GM12878 (cell line): ENCODE data around the gene PAPSS2. TPM values are rescaled to one million over a fixed set of nuclear protein-coding genes. Genes with fewer than 3 reads are reported as not detected.
A peak's percentile ranks its signal among the peaks of the same experiment; 100 is the strongest.
"Not testable (repeated sequence)": the region's sequence is repeated elsewhere in the genome, so short reads cannot be mapped to it uniquely, and the experiment has no call there.

Experiments used
- ATAC-seq: fragments of 200-7000 bp; cut with Tn5 transposase; 3 replicates; pipeline ENCODE4 v1.9.1; 2020; ENCODE audit warnings: mild to moderate bottlenecking, moderate library complexity
- BruUV-seq: library from RNA; stranded (reverse); fragments of 400-500 nt; replicated peaks from 2 replicates; lab custom pipeline; 2021; lab: Mats Ljungman, UMichigan
- CTCF ChIA-PET: fragments of 300-600 bp; sonication (Branson Sonifier 250); formaldehyde crosslinking; extraction: SDS; loops from one replicate; lab custom pipeline; 2021; ENCODE audit warnings: inconsistent platforms; lab: Yijun Ruan, JAX
- POLR2A ChIA-PET: fragments of 350-600 bp; formaldehyde crosslinking; extraction: SDS; loops from one replicate; lab custom pipeline; 2021; ENCODE audit warnings: inconsistent platforms; lab: Charles Lee
- RAD21 ChIA-PET: fragments of 300-600 bp; sonication (Branson Sonifier 250); formaldehyde crosslinking; loops from one replicate; lab custom pipeline; 2023; ENCODE audit warnings: antibody characterized with exemption; ENCODE audit not compliant: unreplicated experiment; lab: Charles Lee
- SMC1A ChIA-PET: fragments of 300-600 bp; sonication (Branson Sonifier 250); formaldehyde crosslinking; loops from one replicate; lab custom pipeline; 2023; ENCODE audit not compliant: unreplicated experiment, uncharacterized antibody; lab: Charles Lee
- DNase-seq: peaks from one replicate; pipeline ENCODE4 v3.0.0-alpha.2; 2011; ENCODE audit warnings: low read depth, low spot score
- FAIRE-seq: peaks from 3 replicates; lab custom pipeline; 2011; peaks lifted over from hg19 to GRCh38; lab: Jason Lieb, UNC
- H2AFZ ChIP-seq: 2 replicates; pipeline ENCODE4 v1.6.0; 2011; ENCODE audit warnings: low read depth, low read length, control low read depth; ENCODE audit not compliant: control insufficient read depth
- H3K27ac ChIP-seq: 2 replicates; pipeline ENCODE4 v1.5.1; 2011; ENCODE audit warnings: control low read depth; ENCODE audit not compliant: control insufficient read depth, insufficient read depth
- H3K27me3 ChIP-seq, 2 experiments: replicated peaks in 1 of 2; 2 replicates each; pipeline versions ENCODE4 v1.6.0 to v1.6.1; 2011; ENCODE audit warnings: low read length in 1 of 2; ENCODE audit not compliant: control insufficient read depth in 2 of 2, insufficient read depth in 2 of 2
- H3K36me3 ChIP-seq, 2 experiments: 2 replicates each; pipeline ENCODE4 v1.5.1; 2011; ENCODE audit warnings: low read length in 1 of 2; ENCODE audit not compliant: control insufficient read depth in 2 of 2, insufficient read depth in 2 of 2
- H3K4me1 ChIP-seq: 2 replicates; pipeline ENCODE4 v1.6.1; 2011; ENCODE audit warnings: mild to moderate bottlenecking, low read length, moderate library complexity, mixed read lengths; ENCODE audit not compliant: control insufficient read depth, insufficient read depth
- H3K4me2 ChIP-seq: 2 replicates; pipeline ENCODE4 v1.6.0; 2011; ENCODE audit warnings: control low read depth; ENCODE audit not compliant: control insufficient read depth, insufficient read depth
- H3K4me3 ChIP-seq: fragments of 200-600 bp; sonication (generic); 2 replicates; pipeline ENCODE4 v1.5.1; 2016
- H3K79me2 ChIP-seq: 2 replicates; pipeline ENCODE4 v1.6.0; 2011; ENCODE audit warnings: low read length; ENCODE audit not compliant: control insufficient read depth, insufficient read depth
- H3K9ac ChIP-seq: 2 replicates; pipeline ENCODE4 v1.8.0; 2011; ENCODE audit warnings: low read length, control low read depth, mixed read lengths; ENCODE audit not compliant: control insufficient read depth, insufficient read depth
- H3K9me3 ChIP-seq: replicated peaks from 3 replicates; pipeline ENCODE4 v1.5.1; 2011; ENCODE audit warnings: mild to moderate bottlenecking, low read length; ENCODE audit not compliant: control insufficient read depth, insufficient read depth
- H4K20me1 ChIP-seq: 2 replicates; pipeline ENCODE4 v1.6.0; 2011; ENCODE audit not compliant: control insufficient read depth, insufficient read depth
- EED ChIP-seq: sonication (generic); IDR thresholded peaks from 2 replicates; pipeline ENCODE4 v1.6.1; 2016; ENCODE audit warnings: antibody characterized with exemption, low read depth
- GATAD2B ChIP-seq: fragments of 450-650 bp; conservative IDR thresholded peaks from 2 replicates; pipeline ENCODE4 v1.6.1; 2017; ENCODE audit warnings: low read depth, mild to moderate bottlenecking, moderate library complexity
- MEF2B ChIP-seq: fragments of 450-650 bp; IDR thresholded peaks from 2 replicates; pipeline ENCODE4 v1.6.1; 2018; ENCODE audit warnings: mild to moderate bottlenecking, moderate library complexity; ENCODE audit not compliant: partially characterized antibody, poor library complexity, severe bottlenecking
- MTA2 ChIP-seq: fragments of 450-650 bp; IDR thresholded peaks from 2 replicates; pipeline ENCODE4 v1.6.1; 2016; ENCODE audit warnings: low read depth, mild to moderate bottlenecking, moderate library complexity
- NR2F1 ChIP-seq: fragments of 450-650 bp; conservative IDR thresholded peaks from 2 replicates; pipeline ENCODE4 v1.6.1; 2017; ENCODE audit warnings: mild to moderate bottlenecking
- RUNX3 ChIP-seq: IDR thresholded peaks from 2 replicates; pipeline ENCODE4 v1.6.1; 2012; ENCODE audit warnings: low read length, inconsistent platforms
- STAT1 ChIP-seq: fragments of 450-650 bp; conservative IDR thresholded peaks from 2 replicates; pipeline ENCODE4 v1.6.1; 2014; ENCODE audit warnings: antibody characterized with exemption, mild to moderate bottlenecking
- WGBS: methylation state at CpG from one replicate; pipeline ENCODE4 v1.1.6; 2016; ENCODE audit warnings: low lambda C conversion rate; ENCODE audit not compliant: insufficient replicate concordance, insufficient coverage; ENCODE audit errors: missing lambda C conversion rate; 5-methylcytosine and 5-hydroxymethylcytosine counted together
- in situ Hi-C: fragments of 300-500 bp; cut with MboI; formaldehyde crosslinking; loops from 9 replicates; pipeline ENCODE4 v1.14.3; 2018; ENCODE audit warnings: mixed read lengths
- intact Hi-C: fragments of 100-400 bp; cut with micrococcal nuclease; formaldehyde crosslinking; loops from one replicate; pipeline ENCODE4 v1.14.2; 2022; ENCODE audit not compliant: unreplicated experiment
- polyA plus RNA-seq, 11 experiments: library from polyadenylated mRNA; depleted of rRNA in 4 of 11; unstranded in 6 of 11; stranded (reverse) in 5 of 11; fragments of >200 nt; fragmentation: Nextera tagmentation in 4 of 11; fragmentation: Illumina TruSeq in 1 of 11; extraction: Ambion mirVana in 4 of 11; extraction: Trizol in 1 of 11; gene quantifications; 1 replicate in 1 of 11; 2 replicates in 10 of 11; pipeline versions ENCODE4 v1.2.1 to v1.2.3, GENCODE V29; 2011 to 2016; ENCODE audit warnings: inconsistent platforms in 2 of 11, missing spikeins in 2 of 11, low read depth in 1 of 11
- total RNA-seq, 4 experiments: library from RNA; depleted of rRNA in 3 of 4; stranded (reverse); fragments of >200 nt in 3 of 4; fragmentation: Illumina TruSeq in 1 of 4; extraction: Trizol in 1 of 4; gene quantifications; 2 replicates each; pipeline versions ENCODE4 v1.2.1 to v1.2.3, GENCODE V29; 2013 to 2021
- TF ChIP-seq, protein P1 (sequence below): IDR thresholded peaks from 2 replicates; pipeline ENCODE4 v1.6.1; 2012; ENCODE audit warnings: improper control_type of control experiment, low read depth, low read length; ENCODE audit not compliant: insufficient replicate concordance
- TF ChIP-seq, protein P2 (sequence below): IDR thresholded peaks from 2 replicates; pipeline ENCODE4 v1.6.1; 2011; ENCODE audit warnings: borderline replicate concordance, low read depth, mild to moderate bottlenecking, moderate library complexity, low read length; ENCODE audit not compliant: insufficient read depth, poor library complexity, severe bottlenecking

PAPSS2 gene
- total and polyA plus RNA-seq, 10 of the 15 experiments (the other 5 are each of a cell fraction or from before 2014, with no cell fraction given) = 0.15 to 2.1 (median 0.37) TPM

DNA sequence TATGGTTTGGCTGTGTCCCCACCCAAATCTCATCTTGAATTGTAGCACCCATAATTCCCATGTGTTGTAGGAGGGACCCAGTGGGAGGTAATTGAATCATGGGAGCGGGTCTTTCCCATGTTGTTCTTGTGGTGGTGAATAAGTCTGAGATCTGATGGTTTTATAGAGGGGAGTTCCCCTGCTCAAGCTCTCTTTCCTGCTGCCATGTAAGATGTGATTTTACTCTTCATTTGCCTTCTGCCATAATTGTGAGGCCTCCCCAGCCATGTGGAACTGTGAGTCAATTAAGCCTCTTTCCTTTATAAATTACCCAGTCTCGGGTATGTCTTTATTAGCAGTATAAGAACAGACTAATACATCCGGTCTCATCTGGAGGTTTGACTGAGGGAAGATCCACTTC lies 15.2 kb upstream of the PAPSS2 start:
- POLR2A ChIA-PET, H3K4me2 ChIP-seq, H4K20me1 ChIP-seq, RAD21 ChIA-PET, H3K27ac ChIP-seq, BruUV-seq, CTCF ChIA-PET, H3K36me3 ChIP-seq, H3K27me3 ChIP-seq, FAIRE-seq, H3K4me1 ChIP-seq, intact Hi-C loops, in situ Hi-C loops, H3K9me3 ChIP-seq, DNase-seq, H3K9ac ChIP-seq, H3K4me3 ChIP-seq, H3K79me2 ChIP-seq, H2AFZ ChIP-seq: not testable (repeated sequence)
- 0 out of 2 replicates have a peak, but pooled peaks have one; percentile 27 for TF ChIP-seq RUNX3
- peak; percentile 55 for TF ChIP-seq MTA2
- SMC1A ChIA-PET = interaction anchor here (0.6 kb wide), 1 partner anchor 741 kb away, joined by 3 read pairs; no protein-coding TSS in a partner anchor
- ATAC-seq = peak; percentile 66
- 64% methylated on average over 3 of the region's 3 CpGs for WGBS

DNA sequence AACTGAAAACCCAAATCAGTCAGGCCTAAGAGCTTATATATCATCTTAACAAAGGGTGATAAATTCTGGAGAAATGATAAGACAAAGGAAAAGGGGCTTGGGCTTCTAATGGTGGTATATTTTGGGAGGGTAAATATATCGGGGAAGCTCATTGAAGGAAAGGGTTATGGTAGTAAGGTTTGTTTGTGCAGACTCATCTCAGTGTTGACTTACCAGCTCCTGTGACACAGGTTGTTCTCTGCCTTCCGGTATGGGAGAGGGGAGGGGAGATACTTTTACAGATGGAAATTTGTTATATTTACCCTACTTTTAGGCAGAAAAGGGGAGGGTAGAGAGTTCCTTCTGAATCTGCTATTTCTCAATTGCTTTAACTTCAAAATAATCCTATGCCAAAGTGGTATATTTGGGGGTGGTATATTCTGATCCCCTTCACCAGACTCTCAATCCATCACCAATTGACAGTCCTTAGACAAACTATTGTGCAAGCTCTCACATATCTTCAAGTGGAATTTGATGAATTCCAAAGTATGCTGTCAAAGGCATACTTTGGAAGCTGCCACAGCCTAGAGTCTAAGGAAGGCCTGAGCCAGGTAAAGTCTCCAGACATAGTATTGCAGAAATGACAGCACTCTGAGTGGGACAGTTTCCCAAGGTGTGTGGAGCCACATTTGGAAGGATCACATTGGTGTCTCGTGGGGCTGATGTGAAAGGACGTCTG lies 13.3 kb upstream of the PAPSS2 start:
- FAIRE-seq = no peak
- BruUV-seq = no TSS peak
- TF ChIP-seq NR2F1 (no peak), STAT1 (no peak), EED (no peak), MEF2B (no peak), GATAD2B (no peak)
- TF ChIP-seq, protein P1, sequence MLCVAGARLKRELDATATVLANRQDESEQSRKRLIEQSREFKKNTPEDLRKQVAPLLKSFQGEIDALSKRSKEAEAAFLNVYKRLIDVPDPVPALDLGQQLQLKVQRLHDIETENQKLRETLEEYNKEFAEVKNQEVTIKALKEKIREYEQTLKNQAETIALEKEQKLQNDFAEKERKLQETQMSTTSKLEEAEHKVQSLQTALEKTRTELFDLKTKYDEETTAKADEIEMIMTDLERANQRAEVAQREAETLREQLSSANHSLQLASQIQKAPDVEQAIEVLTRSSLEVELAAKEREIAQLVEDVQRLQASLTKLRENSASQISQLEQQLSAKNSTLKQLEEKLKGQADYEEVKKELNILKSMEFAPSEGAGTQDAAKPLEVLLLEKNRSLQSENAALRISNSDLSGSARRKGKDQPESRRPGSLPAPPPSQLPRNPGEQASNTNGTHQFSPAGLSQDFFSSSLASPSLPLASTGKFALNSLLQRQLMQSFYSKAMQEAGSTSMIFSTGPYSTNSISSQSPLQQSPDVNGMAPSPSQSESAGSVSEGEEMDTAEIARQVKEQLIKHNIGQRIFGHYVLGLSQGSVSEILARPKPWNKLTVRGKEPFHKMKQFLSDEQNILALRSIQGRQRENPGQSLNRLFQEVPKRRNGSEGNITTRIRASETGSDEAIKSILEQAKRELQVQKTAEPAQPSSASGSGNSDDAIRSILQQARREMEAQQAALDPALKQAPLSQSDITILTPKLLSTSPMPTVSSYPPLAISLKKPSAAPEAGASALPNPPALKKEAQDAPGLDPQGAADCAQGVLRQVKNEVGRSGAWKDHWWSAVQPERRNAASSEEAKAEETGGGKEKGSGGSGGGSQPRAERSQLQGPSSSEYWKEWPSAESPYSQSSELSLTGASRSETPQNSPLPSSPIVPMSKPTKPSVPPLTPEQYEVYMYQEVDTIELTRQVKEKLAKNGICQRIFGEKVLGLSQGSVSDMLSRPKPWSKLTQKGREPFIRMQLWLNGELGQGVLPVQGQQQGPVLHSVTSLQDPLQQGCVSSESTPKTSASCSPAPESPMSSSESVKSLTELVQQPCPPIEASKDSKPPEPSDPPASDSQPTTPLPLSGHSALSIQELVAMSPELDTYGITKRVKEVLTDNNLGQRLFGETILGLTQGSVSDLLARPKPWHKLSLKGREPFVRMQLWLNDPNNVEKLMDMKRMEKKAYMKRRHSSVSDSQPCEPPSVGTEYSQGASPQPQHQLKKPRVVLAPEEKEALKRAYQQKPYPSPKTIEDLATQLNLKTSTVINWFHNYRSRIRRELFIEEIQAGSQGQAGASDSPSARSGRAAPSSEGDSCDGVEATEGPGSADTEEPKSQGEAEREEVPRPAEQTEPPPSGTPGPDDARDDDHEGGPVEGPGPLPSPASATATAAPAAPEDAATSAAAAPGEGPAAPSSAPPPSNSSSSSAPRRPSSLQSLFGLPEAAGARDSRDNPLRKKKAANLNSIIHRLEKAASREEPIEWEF = no peak
- TF ChIP-seq, protein P2, sequence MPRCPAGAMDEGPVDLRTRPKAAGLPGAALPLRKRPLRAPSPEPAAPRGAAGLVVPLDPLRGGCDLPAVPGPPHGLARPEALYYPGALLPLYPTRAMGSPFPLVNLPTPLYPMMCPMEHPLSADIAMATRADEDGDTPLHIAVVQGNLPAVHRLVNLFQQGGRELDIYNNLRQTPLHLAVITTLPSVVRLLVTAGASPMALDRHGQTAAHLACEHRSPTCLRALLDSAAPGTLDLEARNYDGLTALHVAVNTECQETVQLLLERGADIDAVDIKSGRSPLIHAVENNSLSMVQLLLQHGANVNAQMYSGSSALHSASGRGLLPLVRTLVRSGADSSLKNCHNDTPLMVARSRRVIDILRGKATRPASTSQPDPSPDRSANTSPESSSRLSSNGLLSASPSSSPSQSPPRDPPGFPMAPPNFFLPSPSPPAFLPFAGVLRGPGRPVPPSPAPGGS = no peak

More for the DNA sequence above, 13.3 kb upstream of the PAPSS2 start:
- Histone ChIP-seq H3K4me2 (no peak overlapping the region), H2AFZ (no peak overlapping the region), H3K27ac (no peak overlapping the region), H3K9me3 (no peaks in the 10 kb centered on the region; the same call in 2 of the 3 replicates), H3K36me3 (no peaks in the 10 kb centered on the region), H3K9ac (no peak overlapping the region), H3K4me3 (no peak overlapping the region), H3K4me1 (no peaks in the 10 kb centered on the region), H4K20me1 (no peaks in the 10 kb centered on the region), H3K79me2 (no peaks in the 10 kb centered on the region), H3K27me3 (no peaks in the 10 kb centered on the region)
- DNase-seq (no peak), ATAC-seq (no peak)
- intact Hi-C loops = no loop called here
- ChIA-PET POLR2A (no interaction called here), SMC1A (no interaction called here), RAD21 (no interaction called here), CTCF (interaction anchor here (1.4 kb wide), 1 partner anchor 12 kb away, joined by 4 read pairs; no protein-coding TSS in a partner anchor)
- WGBS = 77% methylated on average over 4 of the region's 4 CpGs
- in situ Hi-C loops = no loop called here
